SK-N-SH treated with all-trans-retinoic acid at 6 μM for 48 hours (cell line): Measurements from ENCODE around the gene NMT1.

Experiments
- ATAC-seq: fragments of 200-7000 bp; cut with Tn5 transposase; 3 replicates; pipeline ENCODE4 v1.9.1; 2020; ENCODE audit warnings: mild to moderate bottlenecking, moderate library complexity
- ARNTL ChIP-seq: fragments of 450-650 bp; formaldehyde crosslinking; IDR thresholded peaks from 2 replicates; pipeline ENCODE4 v1.5.0; 2020; ENCODE audit warnings: low read depth, mild to moderate bottlenecking, moderate library complexity, borderline replicate concordance
- BACH2 ChIP-seq: fragments of 250-450 bp; sonication (Bioruptor Pico); IDR thresholded peaks from 2 replicates; pipeline ENCODE4 v1.9.0; 2021; ENCODE audit warnings: mild to moderate bottlenecking, borderline replicate concordance
- CSDC2 ChIP-seq: fragments of 250-450 bp; sonication (Bioruptor Pico); IDR thresholded peaks from 2 replicates; pipeline ENCODE4 v1.5.0; 2020; ENCODE audit warnings: mild to moderate bottlenecking, moderate library complexity
- CSRNP3 ChIP-seq: fragments of 250-450 bp; sonication (Bioruptor Pico); IDR thresholded peaks from 2 replicates; pipeline ENCODE4 v1.5.1; 2021; ENCODE audit warnings: mild to moderate bottlenecking, moderate library complexity
- ESRRG ChIP-seq: fragments of 250-450 bp; sonication (Bioruptor Pico); IDR thresholded peaks from 2 replicates; pipeline ENCODE4 v1.6.1; 2021; ENCODE audit warnings: mild to moderate bottlenecking
- GLIS3 ChIP-seq: fragments of 250-450 bp; sonication (Bioruptor Pico); IDR thresholded peaks from 2 replicates; pipeline ENCODE4 v1.5.0; 2020; ENCODE audit warnings: mild to moderate bottlenecking, moderate library complexity
- ISL1 ChIP-seq: fragments of 250-450 bp; sonication (Bioruptor Pico); IDR thresholded peaks from 2 replicates; pipeline ENCODE4 v2.1.2; 2022; ENCODE audit warnings: mild to moderate bottlenecking, moderate library complexity
- POU6F1 ChIP-seq: fragments of 250-450 bp; sonication (Bioruptor Pico); IDR thresholded peaks from 2 replicates; pipeline ENCODE4 v1.8.0; 2021; ENCODE audit warnings: low read depth, mild to moderate bottlenecking, moderate library complexity, borderline replicate concordance
- PPARA ChIP-seq: fragments of 250-450 bp; sonication (Bioruptor Pico); IDR thresholded peaks from 2 replicates; pipeline ENCODE4 v1.5.0; 2020; ENCODE audit warnings: mild to moderate bottlenecking, borderline replicate concordance
- RARB ChIP-seq: fragments of 250-450 bp; sonication (Bioruptor Pico); IDR thresholded peaks from 2 replicates; pipeline ENCODE4 v1.8.0; 2021; ENCODE audit warnings: mild to moderate bottlenecking, moderate library complexity
- TCF4 ChIP-seq: fragments of 250-450 bp; sonication (Bioruptor Pico); IDR thresholded peaks from 2 replicates; pipeline ENCODE4 v1.8.0; 2021; ENCODE audit warnings: mild to moderate bottlenecking, moderate library complexity, borderline replicate concordance
- TSHZ2 ChIP-seq: fragments of 250-450 bp; sonication (Bioruptor Pico); IDR thresholded peaks from 2 replicates; pipeline ENCODE4 v1.5.0; 2020; ENCODE audit warnings: mild to moderate bottlenecking, moderate library complexity
- ZC3H10 ChIP-seq: fragments of 250-450 bp; sonication (Bioruptor Pico); IDR thresholded peaks from 2 replicates; pipeline ENCODE4 v1.5.1; 2021; ENCODE audit warnings: mild to moderate bottlenecking, moderate library complexity
- ZFP3 ChIP-seq: fragments of 250-450 bp; sonication (Bioruptor Pico); IDR thresholded peaks from 2 replicates; pipeline ENCODE4 v1.5.0; 2020; ENCODE audit warnings: mild to moderate bottlenecking, moderate library complexity
- ZFP30 ChIP-seq: fragments of 450-650 bp; formaldehyde crosslinking; IDR thresholded peaks from 2 replicates; pipeline ENCODE4 v1.5.0; 2022; ENCODE audit warnings: mild to moderate bottlenecking, moderate library complexity
- ZNF565 ChIP-seq: fragments of 450-650 bp; formaldehyde crosslinking; conservative IDR thresholded peaks from 2 replicates; pipeline ENCODE4 v1.5.0; 2020; ENCODE audit warnings: low read depth, mild to moderate bottlenecking, moderate library complexity
- ZNF70 ChIP-seq: fragments of 450-650 bp; formaldehyde crosslinking; IDR thresholded peaks from 2 replicates; pipeline ENCODE4 v1.5.0; 2020; ENCODE audit warnings: mild to moderate bottlenecking, moderate library complexity
- ZNF8 ChIP-seq: fragments of 450-650 bp; formaldehyde crosslinking; IDR thresholded peaks from 2 replicates; pipeline ENCODE4 v1.5.0; 2020; ENCODE audit warnings: mild to moderate bottlenecking, moderate library complexity
- TF ChIP-seq, protein P1 (sequence below): fragments of 250-450 bp; sonication (Bioruptor Pico); IDR thresholded peaks from 2 replicates; pipeline ENCODE4 v1.8.0; 2020; ENCODE audit warnings: mild to moderate bottlenecking, moderate library complexity, borderline replicate concordance

NMT1 gene

DNA sequence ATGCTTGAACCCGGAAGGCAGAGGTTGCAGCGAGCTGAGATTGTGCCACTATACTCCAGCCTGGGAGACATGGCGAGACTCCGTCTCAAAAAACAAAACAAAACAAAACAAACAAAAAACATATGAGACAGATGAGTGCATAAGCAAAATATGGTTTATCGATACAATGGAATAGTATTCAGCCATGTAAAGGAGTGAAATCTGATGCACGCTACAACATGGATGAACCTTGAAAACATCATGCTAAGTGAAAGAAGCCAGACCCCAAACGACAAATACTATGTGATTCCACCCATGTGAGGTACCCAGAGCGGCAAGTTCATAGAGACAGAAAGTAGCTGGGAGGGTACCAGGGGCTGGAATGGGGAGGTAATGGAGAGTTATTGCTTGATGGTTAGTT is 64.4 kb downstream of the NMT1 start:
- TF ChIP-seq CSDC2 (no peak), GLIS3 (no peak), TSHZ2 (CRISPR knock-in tag) (no peak), ESRRG (CRISPR knock-in tag) (no peak), BACH2 (CRISPR knock-in tag) (no peak)
- TF ChIP-seq, protein P1, sequence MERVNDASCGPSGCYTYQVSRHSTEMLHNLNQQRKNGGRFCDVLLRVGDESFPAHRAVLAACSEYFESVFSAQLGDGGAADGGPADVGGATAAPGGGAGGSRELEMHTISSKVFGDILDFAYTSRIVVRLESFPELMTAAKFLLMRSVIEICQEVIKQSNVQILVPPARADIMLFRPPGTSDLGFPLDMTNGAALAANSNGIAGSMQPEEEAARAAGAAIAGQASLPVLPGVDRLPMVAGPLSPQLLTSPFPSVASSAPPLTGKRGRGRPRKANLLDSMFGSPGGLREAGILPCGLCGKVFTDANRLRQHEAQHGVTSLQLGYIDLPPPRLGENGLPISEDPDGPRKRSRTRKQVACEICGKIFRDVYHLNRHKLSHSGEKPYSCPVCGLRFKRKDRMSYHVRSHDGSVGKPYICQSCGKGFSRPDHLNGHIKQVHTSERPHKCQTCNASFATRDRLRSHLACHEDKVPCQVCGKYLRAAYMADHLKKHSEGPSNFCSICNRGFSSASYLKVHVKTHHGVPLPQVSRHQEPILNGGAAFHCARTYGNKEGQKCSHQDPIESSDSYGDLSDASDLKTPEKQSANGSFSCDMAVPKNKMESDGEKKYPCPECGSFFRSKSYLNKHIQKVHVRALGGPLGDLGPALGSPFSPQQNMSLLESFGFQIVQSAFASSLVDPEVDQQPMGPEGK (CRISPR knock-in tag): no peak
- no peak for ATAC-seq

GRCh38 chr17:45127207-45127547 is 66.1 kb downstream of the NMT1 start:
- no peak for ATAC-seq
- TF ChIP-seq ZNF565: no peak
- TF ChIP-seq ISL1 (CRISPR knock-in tag): no peak
- no peak for TF ChIP-seq CSDC2
- TF ChIP-seq ZNF70 (CRISPR knock-in tag): no peak
- TF ChIP-seq GLIS3: no peak
- TF ChIP-seq ZNF8: no peak

DNA sequence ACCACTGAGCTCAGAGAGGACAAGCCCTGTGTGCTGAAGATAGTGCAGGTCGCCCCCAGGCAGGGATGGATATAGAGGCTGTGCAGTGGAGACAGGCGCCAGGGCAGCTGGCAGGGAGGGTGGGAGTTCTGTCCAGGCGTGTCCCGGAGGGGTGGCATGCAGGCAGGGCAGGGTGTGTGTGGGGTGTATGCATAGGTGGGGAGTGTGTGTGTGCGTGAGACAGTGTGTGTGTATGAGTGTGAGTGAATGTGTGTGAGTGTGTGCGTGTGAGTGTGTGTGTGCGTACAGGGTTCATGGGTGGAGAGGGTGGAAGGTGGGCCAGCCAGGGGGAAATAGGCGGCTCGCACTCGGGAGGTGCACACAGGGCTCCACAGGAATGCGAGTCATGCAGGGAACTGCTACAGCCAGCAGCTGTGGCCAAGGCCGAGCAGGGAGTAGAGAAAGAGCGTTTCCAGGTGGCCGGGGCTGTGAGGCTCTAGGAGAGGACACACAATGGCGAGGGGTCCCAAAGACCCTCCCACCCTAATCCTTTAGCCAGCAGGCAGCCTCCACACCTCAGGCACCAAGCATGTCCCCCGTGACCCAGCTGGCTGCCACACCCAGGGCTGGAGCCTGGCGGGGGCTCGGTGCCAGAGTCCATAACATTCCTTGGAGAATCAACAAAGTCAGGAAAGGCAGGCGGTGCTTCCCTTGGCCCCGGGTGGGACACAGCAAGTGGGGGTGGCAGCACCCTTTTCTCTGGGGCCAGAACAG is 66.6 kb downstream of the NMT1 start:
- TF ChIP-seq ZFP3 (CRISPR knock-in tag): no peak
- no peak for TF ChIP-seq CSDC2
- no peak for TF ChIP-seq PPARA (CRISPR knock-in tag)
- no peak for TF ChIP-seq TSHZ2 (CRISPR knock-in tag)
- TF ChIP-seq GLIS3: no peak
- no peak for TF ChIP-seq CSRNP3
- no peak for TF ChIP-seq ZNF70 (CRISPR knock-in tag)
- TF ChIP-seq TCF4: no peak
- no peak for TF ChIP-seq RARB (CRISPR knock-in tag)
- no peak for TF ChIP-seq POU6F1
- TF ChIP-seq, all 23 proteins: peak for 0
- peak; percentile 50 for ATAC-seq

DNA sequence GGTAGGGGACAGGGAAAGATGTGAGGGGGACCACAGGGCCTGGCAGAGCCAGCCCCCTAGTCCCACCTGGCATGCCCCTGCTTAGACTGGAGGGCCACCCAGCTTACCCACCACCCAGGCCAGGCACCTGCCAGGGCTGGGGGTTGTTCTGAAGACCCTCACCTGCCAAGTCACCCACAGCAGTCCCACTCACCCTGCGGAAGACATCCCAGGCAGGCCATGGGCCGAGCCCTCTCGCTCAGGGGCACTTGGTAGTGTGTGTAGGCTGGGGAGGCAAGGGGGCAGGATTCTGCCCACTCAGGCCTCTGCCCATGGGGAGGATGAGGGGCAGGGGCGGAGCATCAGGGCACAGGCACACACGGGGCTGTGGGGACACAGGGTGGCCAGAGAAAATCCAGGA is 67.2 kb downstream of the NMT1 start:
- TF ChIP-seq TCF4 (no peak), ZFP30 (CRISPR knock-in tag) (no peak), ZC3H10 (CRISPR knock-in tag) (no peak), ARNTL (CRISPR knock-in tag) (no peak)
- no peak for ATAC-seq
